WTC11 (cell line): ENCODE data around the gene CAMSAP3.

Experiments
- CTCF ChIP-seq: fragments of 200-600 bp; IDR thresholded peaks from 2 replicates; pipeline ENCODE4 v1.8.0; 2022; ENCODE audit warnings: antibody characterized with exemption
- JUN ChIP-seq: sonication (generic); formaldehyde crosslinking; IDR thresholded peaks from 2 replicates; pipeline ENCODE4 v1.8.0; 2023; ENCODE audit warnings: mild to moderate bottlenecking, missing genetic modification reagents
- NFYB ChIP-seq: sonication (generic); formaldehyde crosslinking; conservative IDR thresholded peaks from 2 replicates; pipeline ENCODE4 v1.8.0; 2022; ENCODE audit warnings: low read depth, missing genetic modification reagents
- SP1 ChIP-seq: sonication (generic); formaldehyde crosslinking; conservative IDR thresholded peaks from 2 replicates; pipeline ENCODE4 v1.8.1; 2022; ENCODE audit warnings: missing genetic modification reagents
- TCF7 ChIP-seq: sonication (generic); formaldehyde crosslinking; IDR thresholded peaks from 2 replicates; pipeline ENCODE4 v1.8.0; 2022; ENCODE audit warnings: mild to moderate bottlenecking, low read depth, missing genetic modification reagents, moderate library complexity
- ZNF263 ChIP-seq: sonication (generic); formaldehyde crosslinking; IDR thresholded peaks from 2 replicates; pipeline ENCODE4 v1.8.1; 2022; ENCODE audit warnings: low read depth, mild to moderate bottlenecking, moderate library complexity, missing genetic modification reagents

- TF ChIP-seq NFYB (CRISPR knock-in tag) (no peak), TCF7 (no peak), CTCF (no peak), ZNF263 (CRISPR knock-in tag) (no peak), JUN (CRISPR knock-in tag) (no peak), SP1 (CRISPR knock-in tag) (no peak)
Measured at GRCh38 chr19:7655581-7655980, 59.9 kb downstream of the CAMSAP3 start.
